Measurements from ENCODE around the gene VAC14. TPM values are rescaled to one million over a fixed set of nuclear protein-coding genes. Genes with fewer than 3 reads are reported as not detected.

VAC14 gene
- total and polyA plus RNA-seq, 9 donors: 19.5 to 28.9 (median 25.2) TPM

- 54% methylated on average over 9 of the region's 9 CpGs for WGBS (ENCODE audit: insufficient coverage)
- no peak for DNase-seq
- H3K27me3 ChIP-seq (ENCODE audit: control insufficient read depth, insufficient read depth, low read length): no peaks in the 10 kb centered on the region
- H3K4me3 ChIP-seq (ENCODE audit: low read length): no peak overlapping the region
- peaks cover 99% of the 10 kb centered on the region for H3K4me1 ChIP-seq (ENCODE audit: control insufficient read depth, insufficient read depth, low read length)
- peak overlapping the region; percentile 93 for H3K27ac ChIP-seq (ENCODE audit: low read length)
- peaks cover 13% of the 10 kb centered on the region for H3K36me3 ChIP-seq (ENCODE audit: control insufficient read depth, insufficient read depth, low read length)
- no peaks in the 10 kb centered on the region for H3K9me3 ChIP-seq (replicated peaks; ENCODE audit: control insufficient read depth, low read depth, low read length)
Observed at GRCh38 chr16:70701596-70701995, 99.4 kb downstream of the VAC14 start.

GRCh38 chr16:70701036-70701435 lies 99.9 kb downstream of the VAC14 start:
- peak overlapping the region; percentile 93 for H3K27ac ChIP-seq (ENCODE audit: low read length)
- 73% methylated on average over 3 of the region's 3 CpGs for WGBS (ENCODE audit: insufficient coverage)

GRCh38 chr16:70700101-70701020 lies 100.6 kb downstream of the VAC14 start:
- Histone ChIP-seq H3K27ac (ENCODE audit: low read length) (peak overlapping the region; percentile 93), H3K36me3 (ENCODE audit: control insufficient read depth, insufficient read depth, low read length) (peaks cover 10% of the 10 kb centered on the region), H3K27me3 (ENCODE audit: control insufficient read depth, insufficient read depth, low read length) (no peaks in the 10 kb centered on the region), H3K4me3 (ENCODE audit: low read length) (no peak overlapping the region), H3K4me1 (ENCODE audit: control insufficient read depth, insufficient read depth, low read length) (peaks cover 99% of the 10 kb centered on the region), H3K9me3 (replicated peaks; ENCODE audit: control insufficient read depth, low read depth, low read length) (no peaks in the 10 kb centered on the region)
- DNase-seq: peak; percentile 91
- 66% methylated on average over 23 of the region's 30 CpGs for WGBS (ENCODE audit: insufficient coverage)

More at GRCh38 chr16:70701036-70701435, 99.9 kb downstream of the VAC14 start:
- no peak for DNase-seq
- H3K4me1 ChIP-seq (ENCODE audit: control insufficient read depth, insufficient read depth, low read length): peaks cover 99% of the 10 kb centered on the region
- no peaks in the 10 kb centered on the region for H3K9me3 ChIP-seq (replicated peaks; ENCODE audit: control insufficient read depth, low read depth, low read length)
- peaks cover 11% of the 10 kb centered on the region for H3K36me3 ChIP-seq (ENCODE audit: control insufficient read depth, insufficient read depth, low read length)
- no peak overlapping the region for H3K4me3 ChIP-seq (ENCODE audit: low read length)
- H3K27me3 ChIP-seq (ENCODE audit: control insufficient read depth, insufficient read depth, low read length): no peaks in the 10 kb centered on the region

GRCh38 chr16:70699696-70700095 lies 101.3 kb downstream of the VAC14 start:
- Histone ChIP-seq H3K36me3 (ENCODE audit: control insufficient read depth, insufficient read depth, low read length) (peaks cover 10% of the 10 kb centered on the region), H3K9me3 (replicated peaks; ENCODE audit: control insufficient read depth, low read depth, low read length) (no peaks in the 10 kb centered on the region), H3K27ac (ENCODE audit: low read length) (peak overlapping the region; percentile 93), H3K4me3 (ENCODE audit: low read length) (no peak overlapping the region), H3K4me1 (ENCODE audit: control insufficient read depth, insufficient read depth, low read length) (peaks cover 99% of the 10 kb centered on the region), H3K27me3 (ENCODE audit: control insufficient read depth, insufficient read depth, low read length) (no peaks in the 10 kb centered on the region)
- no peak for DNase-seq
- 87% methylated on average over 14 of the region's 17 CpGs for WGBS (ENCODE audit: insufficient coverage)

- Histone ChIP-seq H3K27me3 (ENCODE audit: control insufficient read depth, insufficient read depth, low read length) (no peaks in the 10 kb centered on the region), H3K4me3 (ENCODE audit: low read length) (no peak overlapping the region), H3K36me3 (ENCODE audit: control insufficient read depth, insufficient read depth, low read length) (peaks cover 10% of the 10 kb centered on the region), H3K9me3 (replicated peaks; ENCODE audit: control insufficient read depth, low read depth, low read length) (no peaks in the 10 kb centered on the region), H3K27ac (ENCODE audit: low read length) (peak overlapping the region; percentile 93), H3K4me1 (ENCODE audit: control insufficient read depth, insufficient read depth, low read length) (peaks cover 99% of the 10 kb centered on the region)
- 91% methylated on average over 10 of the region's 10 CpGs for WGBS (ENCODE audit: insufficient coverage)
- DNase-seq: no peak
Observed at GRCh38 chr16:70698901-70699300, 102.1 kb downstream of the VAC14 start.

- WGBS (ENCODE audit: insufficient coverage): 58% methylated on average over 9 of the region's 14 CpGs
- peaks cover 99% of the 10 kb centered on the region for H3K4me1 ChIP-seq (ENCODE audit: control insufficient read depth, insufficient read depth, low read length)
- H3K36me3 ChIP-seq (ENCODE audit: control insufficient read depth, insufficient read depth, low read length): peaks cover 12% of the 10 kb centered on the region
- DNase-seq: no peak
- H3K4me3 ChIP-seq (ENCODE audit: low read length): no peak overlapping the region
- H3K27me3 ChIP-seq (ENCODE audit: control insufficient read depth, insufficient read depth, low read length): no peaks in the 10 kb centered on the region
- H3K9me3 ChIP-seq (replicated peaks; ENCODE audit: control insufficient read depth, low read depth, low read length): no peaks in the 10 kb centered on the region
- peak overlapping the region; percentile 71 for H3K27ac ChIP-seq (ENCODE audit: low read length)
Observed at GRCh38 chr16:70697594-70698170, 103.3 kb downstream of the VAC14 start.

- Histone ChIP-seq H3K4me1 (ENCODE audit: control insufficient read depth, insufficient read depth, low read length) (peaks cover 99% of the 10 kb centered on the region), H3K27ac (ENCODE audit: low read length) (peak overlapping the region; percentile 71), H3K36me3 (ENCODE audit: control insufficient read depth, insufficient read depth, low read length) (peaks cover 17% of the 10 kb centered on the region), H3K4me3 (ENCODE audit: low read length) (no peak overlapping the region), H3K9me3 (replicated peaks; ENCODE audit: control insufficient read depth, low read depth, low read length) (no peaks in the 10 kb centered on the region), H3K27me3 (ENCODE audit: control insufficient read depth, insufficient read depth, low read length) (no peaks in the 10 kb centered on the region)
- DNase-seq: no peak
- WGBS (ENCODE audit: insufficient coverage): 64% methylated on average over 11 of the region's 19 CpGs
Observed at GRCh38 chr16:70696952-70697593, 103.9 kb downstream of the VAC14 start.

- H3K36me3 ChIP-seq (ENCODE audit: control insufficient read depth, insufficient read depth, low read length): peaks cover 17% of the 10 kb centered on the region
- H3K4me3 ChIP-seq (ENCODE audit: low read length): no peak overlapping the region
- 92% methylated on average over 4 of the region's 8 CpGs for WGBS (ENCODE audit: insufficient coverage)
- H3K27me3 ChIP-seq (ENCODE audit: control insufficient read depth, insufficient read depth, low read length): no peaks in the 10 kb centered on the region
- DNase-seq: no peak
- H3K9me3 ChIP-seq (replicated peaks; ENCODE audit: control insufficient read depth, low read depth, low read length): no peaks in the 10 kb centered on the region
- peaks cover 99% of the 10 kb centered on the region for H3K4me1 ChIP-seq (ENCODE audit: control insufficient read depth, insufficient read depth, low read length)
- peak overlapping the region; percentile 80 for H3K27ac ChIP-seq (ENCODE audit: low read length)
Observed at GRCh38 chr16:70696355-70696754, 104.6 kb downstream of the VAC14 start.

GRCh38 chr16:70695331-70696070 lies 105.5 kb downstream of the VAC14 start:
- 60% methylated on average over 9 of the region's 14 CpGs for WGBS (ENCODE audit: insufficient coverage)

More at GRCh38 chr16:70695331-70696070, 105.5 kb downstream of the VAC14 start:
- DNase-seq: peak; percentile 70
- H3K4me3 ChIP-seq (ENCODE audit: low read length): no peak overlapping the region
- H3K27ac ChIP-seq (ENCODE audit: low read length): peak overlapping the region; percentile 80
- peaks cover 17% of the 10 kb centered on the region for H3K36me3 ChIP-seq (ENCODE audit: control insufficient read depth, insufficient read depth, low read length)
- peaks cover 100% of the 10 kb centered on the region for H3K4me1 ChIP-seq (ENCODE audit: control insufficient read depth, insufficient read depth, low read length)
- no peaks in the 10 kb centered on the region for H3K27me3 ChIP-seq (ENCODE audit: control insufficient read depth, insufficient read depth, low read length)
- no peaks in the 10 kb centered on the region for H3K9me3 ChIP-seq (replicated peaks; ENCODE audit: control insufficient read depth, low read depth, low read length)

All from muscle of leg (tissue), 11 donors.